ENCODE results near the gene FBL.

The FBL gene

GRCh38 chr19:39843919-39844793 lies 2.0 kb downstream of the FBL start:
- ATAC-seq (no peak), DNase-seq (no peak)

GRCh38 chr19:39842693-39843435 lies 3.3 kb downstream of the FBL start:
- ATAC-seq (no peak), DNase-seq (no peak)

- ATAC-seq (no peak), DNase-seq (no peak)
Measured at GRCh38 chr19:39841041-39841440, 5.1 kb downstream of the FBL start.

- no peak for DNase-seq
Measured at GRCh38 chr19:39840492-39840891, 5.7 kb downstream of the FBL start.

GRCh38 chr19:39839678-39840327 lies 6.4 kb downstream of the FBL start:
- ATAC-seq (no peak), DNase-seq (no peak)

More at GRCh38 chr19:39840492-39840891, 5.7 kb downstream of the FBL start:
- no peak for ATAC-seq

- ATAC-seq: no peak
- DNase-seq: no peak
Measured at GRCh38 chr19:39838569-39838968, 7.6 kb downstream of the FBL start.

GRCh38 chr19:39837978-39838377 lies 8.2 kb downstream of the FBL start:
- DNase-seq: no peak
- ATAC-seq: no peak

GRCh38 chr19:39834287-39834841 lies 11.8 kb downstream of the FBL start:
- DNase-seq: no peak
- no peak for ATAC-seq

GRCh38 chr19:39833464-39834286 lies 12.5 kb downstream of the FBL start, which contains the start of gene DYRK1B:
Gene DYRK1B, minus strand, starts transcription at chr19:39834162. Its CDS starts 2,295 bp downstream, at chr19:39831867.
- peak; percentile 92 for ATAC-seq
- peak; percentile 96 for DNase-seq

GRCh38 chr19:39833160-39833463 lies 13.1 kb downstream of the FBL start:
- no peak for ATAC-seq
- no peak for DNase-seq

GRCh38 chr19:39832341-39833083 lies 13.7 kb downstream of the FBL start:
- DNase-seq (no peak), ATAC-seq (no peak)

GRCh38 chr19:39831679-39832078 lies 14.5 kb downstream of the FBL start:
- DNase-seq (no peak), ATAC-seq (no peak)

- DNase-seq (no peak), ATAC-seq (no peak)
Measured at GRCh38 chr19:39830847-39831246, 15.3 kb downstream of the FBL start.

- no peak for DNase-seq
- ATAC-seq: no peak
Measured at GRCh38 chr19:39830406-39830805, 15.8 kb downstream of the FBL start.

GRCh38 chr19:39829702-39830275 lies 16.4 kb downstream of the FBL start:
- DNase-seq: no peak
- ATAC-seq: no peak

- no peak for ATAC-seq
- no peak for DNase-seq
Measured at GRCh38 chr19:39828654-39829032, 17.5 kb downstream of the FBL start.

GRCh38 chr19:39828015-39828653 lies 18.0 kb downstream of the FBL start:
- DNase-seq (no peak), ATAC-seq (no peak)

GRCh38 chr19:39827216-39827615 lies 19.0 kb downstream of the FBL start:
- ATAC-seq (no peak), DNase-seq (no peak)

- DNase-seq: no peak
- no peak for ATAC-seq
Measured at GRCh38 chr19:39826311-39826945, 19.8 kb downstream of the FBL start.
